GM12872 (cell line): ENCODE data around the gene MILR1.

Experiments used
- TF ChIP-seq, protein P1 (sequence below): IDR thresholded peaks from 3 replicates; pipeline ENCODE4 v1.5.1; 2011; ENCODE audit warnings: low read depth, mild to moderate bottlenecking, low read length, moderate library complexity; ENCODE audit not compliant: insufficient read depth

The MILR1 gene

DNA sequence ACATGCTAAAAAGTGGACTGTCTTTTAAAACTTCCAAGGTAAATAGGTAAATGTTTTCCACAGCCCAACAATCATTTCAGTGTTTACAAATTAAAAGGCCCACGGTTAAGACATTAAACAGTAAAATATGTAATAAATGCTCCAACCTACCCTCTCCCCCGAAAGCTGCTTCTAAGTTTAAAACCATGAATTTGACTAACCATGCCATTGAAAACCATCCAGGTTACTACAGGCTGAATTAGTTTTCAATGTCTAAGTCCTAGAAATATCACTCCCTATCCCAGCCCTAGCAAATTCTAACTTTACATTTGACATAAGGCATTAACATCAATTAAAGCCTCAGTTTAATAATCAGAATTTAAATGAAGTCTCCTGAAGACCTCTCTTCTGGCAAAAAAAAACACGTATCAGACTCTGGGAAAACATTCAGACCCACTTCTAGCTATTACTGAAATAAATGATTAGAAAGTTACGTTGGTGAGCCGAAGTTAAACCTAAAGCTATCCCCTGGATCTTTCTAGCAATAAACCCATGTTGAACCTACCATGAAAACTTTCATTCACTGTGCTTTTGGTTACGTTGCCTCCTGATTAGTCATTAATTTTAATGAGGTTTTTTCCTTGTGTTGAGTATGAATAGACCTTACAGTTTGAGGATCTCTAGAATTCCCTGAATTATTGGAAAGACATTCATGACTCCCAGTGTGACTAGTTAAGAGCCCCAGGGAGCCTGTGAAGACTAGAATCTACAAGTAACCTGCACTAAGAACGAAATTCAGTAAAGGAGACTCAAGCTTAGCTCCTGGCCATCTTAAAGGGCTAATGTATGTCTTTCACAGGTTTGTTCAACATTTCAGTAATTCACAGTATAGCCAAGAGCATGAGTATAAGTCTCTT lies 49.6 kb downstream of the MILR1 start:
- TF ChIP-seq, protein P1, sequence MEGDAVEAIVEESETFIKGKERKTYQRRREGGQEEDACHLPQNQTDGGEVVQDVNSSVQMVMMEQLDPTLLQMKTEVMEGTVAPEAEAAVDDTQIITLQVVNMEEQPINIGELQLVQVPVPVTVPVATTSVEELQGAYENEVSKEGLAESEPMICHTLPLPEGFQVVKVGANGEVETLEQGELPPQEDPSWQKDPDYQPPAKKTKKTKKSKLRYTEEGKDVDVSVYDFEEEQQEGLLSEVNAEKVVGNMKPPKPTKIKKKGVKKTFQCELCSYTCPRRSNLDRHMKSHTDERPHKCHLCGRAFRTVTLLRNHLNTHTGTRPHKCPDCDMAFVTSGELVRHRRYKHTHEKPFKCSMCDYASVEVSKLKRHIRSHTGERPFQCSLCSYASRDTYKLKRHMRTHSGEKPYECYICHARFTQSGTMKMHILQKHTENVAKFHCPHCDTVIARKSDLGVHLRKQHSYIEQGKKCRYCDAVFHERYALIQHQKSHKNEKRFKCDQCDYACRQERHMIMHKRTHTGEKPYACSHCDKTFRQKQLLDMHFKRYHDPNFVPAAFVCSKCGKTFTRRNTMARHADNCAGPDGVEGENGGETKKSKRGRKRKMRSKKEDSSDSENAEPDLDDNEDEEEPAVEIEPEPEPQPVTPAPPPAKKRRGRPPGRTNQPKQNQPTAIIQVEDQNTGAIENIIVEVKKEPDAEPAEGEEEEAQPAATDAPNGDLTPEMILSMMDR = no peak

DNA sequence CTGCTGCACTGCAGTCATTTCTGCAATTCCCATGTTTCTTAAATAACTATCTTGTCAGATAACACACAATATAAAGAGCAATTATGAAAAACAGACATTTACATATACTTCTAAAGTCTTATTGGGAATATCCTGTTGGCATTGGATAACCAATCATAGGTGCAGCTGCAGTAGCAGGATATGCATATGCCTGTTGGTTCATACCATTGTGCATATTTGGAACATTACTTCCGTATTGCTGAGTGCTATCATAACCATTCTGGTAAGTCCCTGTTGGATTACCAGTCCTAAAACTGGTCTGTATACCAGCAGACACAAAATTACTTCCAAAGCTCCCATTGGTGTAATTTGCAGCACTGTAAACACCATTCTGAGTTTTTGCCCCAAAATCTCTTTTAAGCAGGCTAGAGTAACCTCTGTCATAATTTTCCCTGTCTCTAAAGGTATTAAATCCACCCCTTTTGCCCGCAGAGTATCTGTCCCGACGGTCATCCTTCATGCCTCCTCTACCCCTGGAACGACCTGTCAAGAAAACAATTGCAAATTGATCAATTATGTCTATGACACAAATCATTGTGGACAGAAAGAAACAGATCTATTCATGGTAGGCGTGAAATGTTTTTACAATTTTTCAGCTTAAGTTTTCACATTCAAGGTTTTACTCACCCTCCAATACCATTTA lies 51.0 kb downstream of the MILR1 start:
- TF ChIP-seq, protein P1 = no peak

DNA sequence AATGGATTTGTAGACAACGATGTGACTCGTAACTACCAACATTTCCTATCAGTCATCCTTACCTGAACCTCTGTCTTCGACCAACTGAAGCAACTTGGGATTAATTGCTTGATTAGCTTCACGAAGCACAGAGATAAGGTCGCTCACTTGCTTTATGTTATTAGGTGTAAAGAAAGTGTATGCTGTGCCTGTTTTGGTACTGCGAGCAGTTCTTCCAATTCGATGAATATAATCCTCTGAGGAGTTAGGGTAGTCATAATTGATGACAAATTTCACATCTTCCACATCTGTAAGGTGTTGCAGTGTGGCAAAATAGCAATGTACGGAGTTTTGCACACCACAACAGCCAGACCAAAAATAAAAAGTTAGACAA lies 51.6 kb downstream of the MILR1 start:
- TF ChIP-seq, protein P1 = no peak

DNA sequence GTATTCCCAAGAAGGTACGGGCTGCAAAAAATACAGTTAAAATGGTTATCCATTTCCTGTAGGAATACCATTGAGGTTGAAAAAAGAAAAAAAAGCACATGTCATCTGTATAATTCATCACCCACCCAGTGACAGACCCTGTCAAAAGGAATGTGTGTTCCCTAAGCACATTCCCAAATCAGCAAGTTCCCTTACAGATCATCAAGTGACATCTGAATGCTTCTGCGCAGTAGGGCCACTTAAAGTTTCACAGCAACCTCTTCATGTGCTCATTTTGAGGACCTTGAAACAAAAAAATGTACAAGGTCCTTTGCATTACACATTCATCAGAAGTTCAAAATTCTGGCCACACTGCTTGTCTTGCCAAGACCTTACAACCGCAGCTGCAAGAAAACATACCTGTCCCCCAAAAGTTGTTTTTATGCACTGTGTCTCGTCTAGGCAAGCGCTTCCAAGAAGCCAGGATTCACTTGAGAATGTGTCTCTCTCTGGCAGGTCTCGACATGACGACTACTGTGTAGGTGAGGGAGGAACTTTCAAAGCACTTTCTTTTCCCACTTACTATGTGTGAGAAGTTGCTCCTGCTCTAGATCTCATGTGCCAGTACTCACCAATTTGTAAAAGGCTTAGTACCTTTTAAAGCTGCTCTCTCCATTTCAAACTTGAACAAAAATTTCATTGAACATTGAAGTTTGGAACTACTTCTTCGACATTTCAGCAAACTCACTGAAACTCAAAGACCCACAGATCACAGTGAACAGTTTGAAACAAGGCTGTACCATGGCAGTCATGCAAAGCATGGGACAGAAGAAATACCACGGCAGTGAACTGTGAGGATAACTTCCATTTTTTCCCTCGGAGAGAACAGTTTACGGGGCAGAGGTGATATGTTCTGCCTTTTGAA lies 52.2 kb downstream of the MILR1 start:
- TF ChIP-seq, protein P1 = no peak

DNA sequence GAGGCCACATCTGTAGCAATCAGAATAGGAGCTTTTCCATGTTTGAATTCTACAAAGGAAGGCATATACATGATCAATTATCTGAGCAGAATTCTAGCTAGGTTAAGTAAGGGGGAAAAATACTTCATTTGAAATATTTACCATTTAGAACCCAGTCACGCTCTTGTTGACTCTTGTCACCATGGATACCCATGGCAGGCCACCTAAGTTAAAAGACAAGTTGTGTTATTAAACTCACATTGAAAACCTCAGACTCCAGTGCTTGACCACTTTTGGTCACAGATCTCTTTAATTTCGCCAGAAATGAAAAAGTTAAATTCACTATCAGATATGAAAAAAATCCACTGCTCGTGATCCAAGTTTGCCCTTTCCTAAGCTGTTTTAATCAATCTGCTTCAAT lies 53.1 kb downstream of the MILR1 start:
- TF ChIP-seq, protein P1 = no peak

DNA sequence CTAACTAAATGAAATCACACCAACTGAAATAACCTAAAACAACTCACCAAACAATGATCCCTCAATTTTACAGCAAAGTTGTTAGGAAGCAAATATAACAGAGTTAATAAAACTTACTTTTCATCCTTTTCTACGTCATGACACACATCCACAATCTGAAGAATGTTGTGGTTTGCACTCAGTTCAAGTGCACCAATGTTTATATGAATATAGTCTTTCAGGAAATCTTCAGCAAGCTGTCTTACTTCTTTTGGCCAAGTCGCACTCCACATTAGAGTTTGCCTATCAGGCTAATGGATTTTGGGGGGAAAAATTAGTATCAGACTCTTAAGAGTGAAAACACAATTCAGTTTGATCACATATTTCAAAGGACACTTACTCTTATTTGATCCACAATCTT lies 53.9 kb downstream of the MILR1 start:
- TF ChIP-seq, protein P1 = no peak

DNA sequence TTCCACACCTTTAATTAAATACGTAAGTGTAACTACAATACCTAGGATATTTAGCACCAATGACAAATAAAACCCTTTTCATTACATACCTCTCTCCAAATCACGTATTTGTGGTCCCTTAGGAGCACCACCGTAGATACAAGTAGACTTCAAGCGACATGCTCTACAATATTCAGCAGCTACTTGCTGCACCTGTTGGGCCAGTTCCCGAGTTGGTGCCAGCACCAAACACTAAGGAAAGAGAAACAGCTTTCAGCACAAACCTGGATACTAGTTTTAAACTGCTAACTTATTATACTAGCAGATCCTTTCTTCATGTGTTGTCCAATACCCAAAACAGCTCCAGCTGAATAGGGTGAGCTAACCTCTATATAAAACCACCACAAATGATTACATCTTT lies 54.4 kb downstream of the MILR1 start:
- TF ChIP-seq, protein P1 = no peak
